Spinal cord (tissue), 10 donors: ENCODE data around the gene SLC35B2. TPM values are rescaled to one million over a fixed set of nuclear protein-coding genes. Genes with fewer than 3 reads are reported as not detected.

Experiments
- DNase-seq, 6 donors: peaks; one replicate each; pipeline versions ENCODE4 v3.0.0 to v3.0.0-alpha.2; 2013 to 2015; ENCODE audit warnings: low spot score in 6 of 6, low read depth in 4 of 6
- H3K27ac ChIP-seq: one replicate; pipeline ENCODE4 v1.5.1; 2013; ENCODE audit warnings: low read depth, low read length, control low read depth
- H3K27me3 ChIP-seq: one replicate; pipeline ENCODE4 v1.6.1; 2013; ENCODE audit warnings: low read length; ENCODE audit not compliant: control insufficient read depth, insufficient read depth
- H3K36me3 ChIP-seq: one replicate; pipeline ENCODE4 v1.6.1; 2013; ENCODE audit warnings: low read length; ENCODE audit not compliant: control insufficient read depth, insufficient read depth
- H3K4me1 ChIP-seq: one replicate; pipeline ENCODE4 v1.6.1; 2013; ENCODE audit warnings: low read length; ENCODE audit not compliant: control insufficient read depth, insufficient read depth
- H3K4me3 ChIP-seq: one replicate; pipeline ENCODE4 v1.5.1; 2013; ENCODE audit warnings: low read depth, low read length, control low read depth
- H3K9me3 ChIP-seq: one replicate; pipeline ENCODE4 v1.6.1; 2013; ENCODE audit warnings: low read length; ENCODE audit not compliant: control insufficient read depth, insufficient read depth
- WGBS: methylation state at CpG from one replicate; pipeline ENCODE4 v1.1.5; 2013; ENCODE audit warnings: missing lambda C conversion rate; ENCODE audit not compliant: insufficient coverage; 5-methylcytosine and 5-hydroxymethylcytosine counted together
- polyA plus RNA-seq, 2 donors: library from polyadenylated mRNA; unstranded; fragments of 120-200 nt; gene quantifications; one replicate each; pipeline ENCODE4 v1.2.1, GENCODE V29; 2013; ENCODE audit not compliant: insufficient read length in 2 of 2
- total RNA-seq, 2 donors: library from RNA; depleted of rRNA in 1 of 2; stranded (reverse); fragments of 120-200 nt in 1 of 2; fragments of >200 nt in 1 of 2; gene quantifications; one replicate each; pipeline versions ENCODE4 v1.2.3 to v1.2.4, GENCODE V29; 2013 to 2014
- donor health status: healthy.

SLC35B2 gene
- total and polyA plus RNA-seq, 4 donors, result 39.3 to 63.7 (median 58.5) TPM

DNA sequence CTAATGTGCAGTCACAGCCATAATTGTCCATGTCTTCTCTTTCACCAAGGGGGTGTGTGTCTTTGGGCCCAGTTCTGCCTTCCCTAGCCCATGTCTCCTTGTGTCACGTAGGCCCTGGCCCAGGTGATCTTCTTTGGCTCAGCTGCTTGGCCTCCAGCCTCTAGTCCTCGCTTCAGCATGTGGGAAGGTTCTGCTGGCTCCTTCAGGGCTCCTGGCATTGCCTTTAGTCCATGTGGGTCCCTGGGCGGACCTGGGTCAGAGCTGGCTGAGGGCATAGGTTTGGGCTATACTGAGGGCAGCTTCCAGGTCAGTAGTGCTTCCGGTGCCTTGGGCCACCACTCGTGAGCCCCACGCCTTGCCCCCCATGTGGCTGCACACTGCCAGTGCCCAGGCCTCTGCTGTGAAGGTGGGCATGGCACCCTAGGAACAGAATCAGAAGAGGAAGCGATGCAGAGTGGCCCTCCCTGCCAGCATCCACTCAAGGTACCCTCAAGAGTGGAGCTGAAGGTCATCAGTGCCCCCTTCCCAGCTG, 43.0 kb upstream of the SLC35B2 start:
- Histone ChIP-seq H3K4me1 (peaks cover 21% of the 10 kb centered on the region), H3K9me3 (no peaks in the 10 kb centered on the region), H3K27me3 (peaks cover 24% of the 10 kb centered on the region), H3K36me3 (peaks cover 54% of the 10 kb centered on the region), H3K4me3 (no peak overlapping the region), H3K27ac (no peak overlapping the region)
- WGBS, result 84% methylated on average over 7 of the region's 7 CpGs
- DNase-seq, result no peak

DNA sequence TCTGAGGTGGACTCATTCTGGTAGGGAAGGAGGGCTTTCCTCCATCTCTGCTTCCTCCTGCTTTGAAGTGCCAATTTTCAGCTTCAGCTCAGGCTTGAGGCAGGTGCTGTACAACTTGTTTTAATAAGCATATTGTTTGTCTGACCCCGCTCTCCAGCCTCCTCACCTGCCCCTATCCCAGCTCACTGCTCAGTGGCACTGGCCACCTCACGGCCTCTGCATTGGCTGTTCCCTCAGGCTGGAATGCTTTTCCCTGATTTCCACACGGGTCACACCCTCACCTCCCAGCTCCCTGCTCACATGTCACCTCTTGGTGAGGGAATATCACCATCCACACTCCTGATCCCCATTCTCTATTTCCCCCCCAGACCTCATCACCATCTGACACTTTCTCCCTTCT, 41.5 kb upstream of the SLC35B2 start:
- WGBS, result 86% methylated on average over 3 of the region's 3 CpGs
- no peaks in the 10 kb centered on the region for H3K9me3 ChIP-seq
- H3K27me3 ChIP-seq, result peaks cover 29% of the 10 kb centered on the region
- H3K27ac ChIP-seq, result no peak overlapping the region
- no peak overlapping the region for H3K4me3 ChIP-seq
- no peak for DNase-seq
- H3K4me1 ChIP-seq, result peaks cover 21% of the 10 kb centered on the region
- peaks cover 39% of the 10 kb centered on the region for H3K36me3 ChIP-seq

GRCh38 chr6:44298055-44298803, 40.9 kb upstream of the SLC35B2 start:
- no peak overlapping the region for H3K27ac ChIP-seq
- H3K9me3 ChIP-seq, result no peaks in the 10 kb centered on the region
- peaks cover 33% of the 10 kb centered on the region for H3K36me3 ChIP-seq
- peaks cover 21% of the 10 kb centered on the region for H3K4me1 ChIP-seq
- H3K27me3 ChIP-seq, result peaks cover 29% of the 10 kb centered on the region
- 27% methylated on average over 17 of the region's 20 CpGs for WGBS
- DNase-seq, result peak in 1 of 6 donors; percentile 30
- peak overlapping the region; percentile 45 for H3K4me3 ChIP-seq

- Histone ChIP-seq H3K36me3 (peaks cover 24% of the 10 kb centered on the region), H3K27me3 (peaks cover 29% of the 10 kb centered on the region), H3K27ac (no peak overlapping the region), H3K4me3 (peak overlapping the region; percentile 66), H3K9me3 (no peaks in the 10 kb centered on the region), H3K4me1 (peaks cover 21% of the 10 kb centered on the region)
- 0% methylated on average over 84 of the region's 86 CpGs for WGBS
- DNase-seq, result peak; percentile 40 to 90 (median 54)
Observed at GRCh38 chr6:44297063-44298038, 40.0 kb upstream of the SLC35B2 start.

- Histone ChIP-seq H3K4me1 (peaks cover 21% of the 10 kb centered on the region), H3K36me3 (peaks cover 2% of the 10 kb centered on the region), H3K27me3 (peaks cover 29% of the 10 kb centered on the region), H3K27ac (no peak overlapping the region), H3K4me3 (no peak overlapping the region), H3K9me3 (no peaks in the 10 kb centered on the region)
- 81% methylated on average over 4 of the region's 7 CpGs for WGBS
- no peak for DNase-seq
Observed at GRCh38 chr6:44294832-44295791, 37.8 kb upstream of the SLC35B2 start.

DNA sequence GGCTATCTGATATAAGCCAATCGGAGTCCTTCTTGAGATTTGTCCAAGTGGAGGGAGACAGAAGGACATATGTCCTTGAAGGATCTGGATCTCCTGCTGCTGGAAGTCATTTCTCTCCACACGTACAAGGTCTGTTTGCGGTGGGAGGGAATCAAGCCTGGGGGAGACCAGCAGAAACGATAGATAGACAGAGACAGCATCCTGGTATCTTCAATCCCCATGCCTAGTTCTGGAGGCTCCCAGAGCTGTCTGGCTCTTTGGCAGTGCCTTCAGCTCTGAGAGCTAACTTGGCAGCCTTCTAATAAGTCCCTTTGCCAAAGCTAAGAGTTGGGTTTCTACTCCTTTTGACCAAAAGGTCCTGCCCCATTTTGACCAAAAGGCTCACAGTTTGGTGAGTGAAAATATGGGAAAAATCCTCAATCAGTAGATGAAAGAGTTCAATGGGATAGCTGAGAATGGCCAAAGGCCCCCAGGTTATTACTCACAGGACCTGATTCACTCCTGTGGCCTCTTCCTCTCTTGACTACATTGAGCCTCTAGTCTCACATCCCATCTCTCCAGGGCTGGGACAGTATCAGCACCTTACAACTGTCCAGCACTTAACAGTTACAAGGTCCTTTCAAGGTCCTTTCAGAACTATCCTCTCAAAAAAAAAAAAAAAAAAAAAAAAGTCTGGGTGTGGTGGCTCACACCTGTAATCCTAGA, 35.5 kb upstream of the SLC35B2 start:
- Histone ChIP-seq H3K4me1 (peaks cover 14% of the 10 kb centered on the region), H3K27ac (no peak overlapping the region), H3K4me3 (no peak overlapping the region), H3K9me3 (no peaks in the 10 kb centered on the region), H3K36me3 (no peaks in the 10 kb centered on the region), H3K27me3 (peaks cover 26% of the 10 kb centered on the region)
- DNase-seq, result no peak
- 83% methylated on average over 4 of the region's 4 CpGs for WGBS

GRCh38 chr6:44291841-44292240, 34.5 kb upstream of the SLC35B2 start:
- H3K27me3 ChIP-seq, result peaks cover 18% of the 10 kb centered on the region
- 86% methylated on average over 4 of the region's 4 CpGs for WGBS

DNA sequence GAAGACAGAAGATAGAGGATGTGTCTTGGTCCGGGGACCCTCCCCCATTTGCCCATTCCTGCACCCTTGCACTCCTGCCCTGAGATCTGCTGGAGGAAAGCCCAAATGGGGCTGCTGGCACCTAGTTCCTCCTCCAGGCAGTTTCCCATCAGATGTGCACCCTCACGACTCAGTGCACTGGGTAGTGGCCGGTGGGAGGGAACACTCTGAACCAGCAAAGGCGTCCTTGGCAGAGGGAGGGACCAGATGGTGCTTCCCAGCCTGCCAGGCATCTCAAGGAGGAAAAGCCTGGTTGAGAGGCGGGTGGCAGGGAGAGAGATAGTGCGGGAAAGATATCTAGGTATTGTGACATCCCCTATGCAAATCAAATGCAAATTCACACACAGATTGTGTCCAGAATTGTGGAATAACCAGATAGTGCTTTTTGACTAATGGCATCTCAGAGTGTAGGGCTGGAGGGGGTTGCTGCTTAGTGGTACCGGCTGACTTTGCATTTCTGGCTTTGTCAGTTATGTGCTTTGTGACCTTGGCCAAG, 32.5 kb upstream of the SLC35B2 start:
- H3K27me3 ChIP-seq, result peaks cover 2% of the 10 kb centered on the region
- peaks cover under 1% of the 10 kb centered on the region for H3K4me1 ChIP-seq
- WGBS, result 63% methylated on average over 4 of the region's 7 CpGs
- H3K9me3 ChIP-seq, result no peaks in the 10 kb centered on the region
- peaks cover 15% of the 10 kb centered on the region for H3K36me3 ChIP-seq
- H3K27ac ChIP-seq, result no peak overlapping the region
- DNase-seq, result peak in 1 of 6 donors; percentile 96
- no peak overlapping the region for H3K4me3 ChIP-seq

More at GRCh38 chr6:44291841-44292240, 34.5 kb upstream of the SLC35B2 start:
- H3K36me3 ChIP-seq, result peaks cover 4% of the 10 kb centered on the region
- no peaks in the 10 kb centered on the region for H3K9me3 ChIP-seq
- no peak for DNase-seq
- peaks cover 5% of the 10 kb centered on the region for H3K4me1 ChIP-seq
- no peak overlapping the region for H3K27ac ChIP-seq
- H3K4me3 ChIP-seq, result no peak overlapping the region
